Muscle of leg (tissue), 16 donors: Measurements from ENCODE around the gene AEBP2. TPM values are rescaled to one million over a fixed set of nuclear protein-coding genes. Genes with fewer than 3 reads are reported as not detected.
"Not testable (repeated sequence)": the region's sequence is repeated elsewhere in the genome, so short reads cannot be mapped to it uniquely, and the experiment has no call there.

Experiments used
- DNase-seq: peaks from one replicate; pipeline ENCODE4 v3.0.0; 2013
- H3K27ac ChIP-seq: one replicate; pipeline ENCODE4 v1.5.1; 2013; ENCODE audit warnings: mild to moderate bottlenecking, low read length, control low read depth
- H3K27me3 ChIP-seq: one replicate; pipeline ENCODE4 v1.6.1; 2013; ENCODE audit warnings: low read length; ENCODE audit not compliant: control insufficient read depth, insufficient read depth
- H3K36me3 ChIP-seq: one replicate; pipeline ENCODE4 v1.6.1; 2013; ENCODE audit warnings: low read length; ENCODE audit not compliant: control insufficient read depth, insufficient read depth
- H3K4me1 ChIP-seq: one replicate; pipeline ENCODE4 v1.6.1; 2013; ENCODE audit warnings: low read length; ENCODE audit not compliant: control insufficient read depth, insufficient read depth
- H3K4me3 ChIP-seq: one replicate; pipeline ENCODE4 v1.5.1; 2013; ENCODE audit warnings: low read length, control low read depth
- H3K9me3 ChIP-seq: replicated peaks from 2 replicates; pipeline ENCODE4 v1.6.1; 2013; ENCODE audit warnings: low read depth, low read length; ENCODE audit not compliant: control insufficient read depth
- WGBS: methylation state at CpG from one replicate; pipeline ENCODE4 v1.1.5; 2013; ENCODE audit warnings: missing lambda C conversion rate; ENCODE audit not compliant: insufficient coverage; 5-methylcytosine and 5-hydroxymethylcytosine counted together
- long read RNA-seq, 11 donors: transcript quantifications; one replicate each; lab custom pipeline, GENCODE V29; 2026
- polyA plus RNA-seq, 8 donors: library from polyadenylated mRNA; unstranded; fragments of 120-200 nt; gene quantifications; one replicate each; pipeline versions ENCODE4 v1.2.1 to v1.2.3, GENCODE V29; 2013; ENCODE audit warnings: inconsistent platforms in 1 of 8, low replicate concordance in 1 of 8; ENCODE audit not compliant: insufficient read length in 8 of 8, insufficient read depth in 1 of 8
- total RNA-seq: library from RNA; stranded (reverse); fragments of 120-200 nt; gene quantifications from one replicate; pipeline ENCODE4 v1.2.4, GENCODE V29; 2013

The AEBP2 gene, protein sequence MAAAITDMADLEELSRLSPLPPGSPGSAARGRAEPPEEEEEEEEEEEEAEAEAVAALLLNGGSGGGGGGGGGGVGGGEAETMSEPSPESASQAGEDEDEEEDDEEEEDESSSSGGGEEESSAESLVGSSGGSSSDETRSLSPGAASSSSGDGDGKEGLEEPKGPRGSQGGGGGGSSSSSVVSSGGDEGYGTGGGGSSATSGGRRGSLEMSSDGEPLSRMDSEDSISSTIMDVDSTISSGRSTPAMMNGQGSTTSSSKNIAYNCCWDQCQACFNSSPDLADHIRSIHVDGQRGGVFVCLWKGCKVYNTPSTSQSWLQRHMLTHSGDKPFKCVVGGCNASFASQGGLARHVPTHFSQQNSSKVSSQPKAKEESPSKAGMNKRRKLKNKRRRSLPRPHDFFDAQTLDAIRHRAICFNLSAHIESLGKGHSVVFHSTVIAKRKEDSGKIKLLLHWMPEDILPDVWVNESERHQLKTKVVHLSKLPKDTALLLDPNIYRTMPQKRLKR
- total RNA-seq = 28.8 TPM
- polyA plus RNA-seq = 10 to 100 TPM; 26.6 to 42.5 (median 33.4) TPM
- long read RNA-seq, donor 1, partial matches to known transcripts = 14 of 15 reads
- long read RNA-seq, donor 1, other reads (novel, unspliced or antisense) = 0 of 15 reads
- long read RNA-seq, donor 2 = 0 reads
- long read RNA-seq, donor 3, full-length matches to known transcripts = 4 of 12 reads
- long read RNA-seq, donor 3, partial matches to known transcripts = 8 of 12 reads
- long read RNA-seq, donor 3, other reads (novel, unspliced or antisense) = 0 of 12 reads
- long read RNA-seq, donor 4, full-length matches to known transcripts = 2 of 2 reads
- long read RNA-seq, donor 4, partial matches to known transcripts = 0 of 2 reads
- long read RNA-seq, donor 4, other reads (novel, unspliced or antisense) = 0 of 2 reads
- long read RNA-seq, donor 5, full-length matches to known transcripts = 6 of 15 reads
- long read RNA-seq, donor 5, partial matches to known transcripts = 9 of 15 reads
- long read RNA-seq, donor 5, other reads (novel, unspliced or antisense) = 0 of 15 reads
- long read RNA-seq, donor 6, full-length matches to known transcripts = 4 of 4 reads
- long read RNA-seq, donor 6, partial matches to known transcripts = 0 of 4 reads
- long read RNA-seq, donor 6, other reads (novel, unspliced or antisense) = 0 of 4 reads
- long read RNA-seq, donor 7, partial matches to known transcripts = 0 of 1 reads
- long read RNA-seq, donor 7, other reads (novel, unspliced or antisense) = 0 of 1 reads
- long read RNA-seq, donor 8, partial matches to known transcripts = 0 of 2 reads
- long read RNA-seq, donor 8, other reads (novel, unspliced or antisense) = 0 of 2 reads
- long read RNA-seq, donor 9, partial matches to known transcripts = 0 of 3 reads
- long read RNA-seq, donor 9, other reads (novel, unspliced or antisense) = 0 of 3 reads
- long read RNA-seq, donor 10, partial matches to known transcripts = 0 of 2 reads
- long read RNA-seq, donor 10, other reads (novel, unspliced or antisense) = 0 of 2 reads
- long read RNA-seq, donor 11, partial matches to known transcripts = 0 of 2 reads
- long read RNA-seq, donor 11, other reads (novel, unspliced or antisense) = 0 of 2 reads

DNA sequence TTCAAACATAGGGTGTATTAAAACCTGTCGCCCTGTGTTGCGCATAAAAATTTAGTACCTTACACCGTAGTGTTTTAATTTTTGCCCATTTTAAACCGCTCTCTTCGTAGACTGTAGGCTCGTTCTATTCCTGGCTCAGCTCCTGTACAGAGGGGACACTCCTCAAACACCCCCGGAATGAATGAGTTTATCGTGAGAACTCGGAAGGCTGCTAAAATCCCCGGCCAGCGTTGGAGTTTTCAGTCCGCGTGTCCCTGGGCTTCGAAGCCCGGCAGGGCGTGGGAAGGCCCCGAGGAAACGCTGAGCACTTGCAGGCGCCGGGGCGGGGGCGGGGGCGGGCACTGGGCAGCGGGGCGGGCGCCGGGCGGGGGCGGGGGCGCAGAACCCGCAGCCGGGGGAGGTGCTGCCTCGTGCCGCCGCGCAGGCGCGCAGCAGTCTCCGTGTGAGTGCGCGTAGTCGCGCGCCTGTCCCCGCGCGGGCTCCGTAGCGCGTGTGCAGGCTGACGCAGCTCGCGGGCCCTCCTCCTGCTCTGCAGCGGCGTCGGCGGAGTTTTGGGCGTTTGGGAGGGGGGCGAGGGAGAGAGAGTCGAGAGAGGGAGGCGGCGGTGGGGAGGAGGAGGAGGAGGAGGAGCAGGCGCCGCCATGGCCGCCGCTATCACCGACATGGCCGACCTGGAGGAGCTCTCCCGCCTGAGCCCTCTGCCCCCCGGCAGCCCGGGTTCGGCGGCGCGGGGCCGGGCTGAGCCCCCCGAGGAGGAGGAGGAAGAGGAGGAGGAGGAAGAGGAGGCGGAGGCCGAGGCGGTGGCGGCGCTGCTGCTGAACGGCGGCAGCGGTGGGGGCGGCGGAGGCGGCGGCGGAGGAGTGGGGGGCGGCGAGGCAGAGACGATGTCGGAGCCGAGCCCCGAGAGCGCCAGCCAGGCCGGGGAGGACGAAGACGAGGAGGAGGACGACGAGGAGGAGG lies at the start of gene AEBP2:
Gene AEBP2 (plus strand): TSS at position 434 of the 960 bp plus-strand sequence. CDS start 208 bp downstream, at position 642.
- WGBS = under 1% methylated on average over 83 of the region's 102 CpGs
- H3K4me3 ChIP-seq = peak within 1 kb of the TSS; percentile 82
- H3K36me3 ChIP-seq = peaks cover 7% of the 10 kb centered on the region
- H3K27ac ChIP-seq = peak within 1 kb of the TSS; percentile 94
- H3K4me1 ChIP-seq = peaks cover 8% of the 10 kb centered on the region
- H3K9me3 ChIP-seq = no peaks in the 10 kb centered on the region
- H3K27me3 ChIP-seq = no peaks in the 10 kb centered on the region
- peak; percentile 99 for DNase-seq

DNA sequence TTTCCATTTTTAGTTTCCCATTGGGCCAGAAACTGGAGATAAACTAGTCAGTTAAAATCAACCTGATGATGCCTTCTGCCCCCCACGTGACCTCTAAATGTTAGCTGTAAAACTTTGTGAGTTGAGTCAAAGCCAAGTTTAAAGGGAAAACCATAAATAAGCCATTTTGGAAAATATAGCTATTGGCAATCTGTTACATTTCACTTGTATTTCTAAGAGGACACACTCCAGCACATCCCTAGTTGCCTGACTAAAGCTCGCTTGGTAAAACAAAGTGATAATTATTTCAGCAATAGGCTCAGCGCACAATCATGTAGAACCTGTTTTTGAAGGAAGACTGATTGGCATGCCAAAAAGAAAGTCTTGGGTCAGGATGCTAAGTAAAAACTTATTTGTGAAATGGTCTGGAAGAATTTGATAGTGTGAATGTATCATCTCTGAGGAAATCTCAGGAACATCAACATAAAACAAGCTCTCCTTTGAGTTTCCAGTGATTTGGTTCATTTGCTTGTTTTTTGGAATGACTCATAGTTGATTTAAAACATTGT lies 49.2 kb upstream of the AEBP2 start:
- Histone ChIP-seq H3K4me1 (peaks cover 25% of the 10 kb centered on the region), H3K27ac (peak overlapping the region; percentile 78), H3K4me3 (no peak overlapping the region), H3K36me3 (no peaks in the 10 kb centered on the region), H3K9me3 (no peaks in the 10 kb centered on the region), H3K27me3 (no peaks in the 10 kb centered on the region)
- WGBS = no CpG with 5 or more reads among the region's 3 CpGs
- peak; percentile 96 for DNase-seq

DNA sequence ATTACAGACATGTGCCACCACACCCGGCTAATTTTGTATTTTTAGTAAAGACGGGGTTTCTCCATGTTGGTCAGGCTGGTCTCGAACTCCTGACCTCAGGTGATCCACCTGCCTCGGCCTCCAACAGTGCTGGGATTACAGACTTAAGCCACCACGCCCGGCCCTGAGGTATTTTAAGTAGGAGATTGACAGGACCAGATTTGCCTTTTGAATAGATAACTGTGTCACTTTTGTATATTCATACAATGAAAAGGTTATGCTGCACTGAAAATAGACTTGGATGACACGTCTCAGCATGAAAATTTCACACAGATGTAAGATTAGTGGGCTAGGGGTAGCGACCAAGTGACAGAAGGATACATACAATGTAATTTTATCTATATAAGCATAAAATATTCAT lies 46.6 kb upstream of the AEBP2 start:
- H3K4me3 ChIP-seq, H3K9me3 ChIP-seq, H3K27ac ChIP-seq, H3K27me3 ChIP-seq, DNase-seq, H3K36me3 ChIP-seq: not testable (repeated sequence)
- peaks cover 21% of the 10 kb centered on the region for H3K4me1 ChIP-seq
- no CpG with 5 or more reads among the region's 8 CpGs for WGBS

DNA sequence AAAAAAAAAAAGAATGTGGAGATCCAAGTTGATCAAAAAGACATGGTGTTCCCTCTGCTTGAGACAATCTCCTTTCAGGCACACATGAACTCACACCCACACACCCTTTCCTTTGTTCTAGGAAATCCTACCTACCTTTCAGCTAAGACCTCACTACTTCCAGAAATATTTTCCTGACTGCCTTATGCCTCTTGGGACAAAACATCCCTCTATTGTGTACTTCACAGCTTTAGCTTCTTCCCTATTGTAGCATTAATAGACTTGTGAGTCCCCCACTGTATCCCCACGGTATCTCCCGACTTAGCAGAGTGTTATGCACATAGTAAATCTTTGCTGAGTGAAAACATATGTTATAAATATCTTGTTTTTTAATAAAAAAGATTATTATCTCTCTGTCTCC lies 44.9 kb upstream of the AEBP2 start:
- WGBS = no CpG with 5 or more reads among the region's 2 CpGs
- Histone ChIP-seq H3K27ac (no peak overlapping the region), H3K36me3 (no peaks in the 10 kb centered on the region), H3K9me3 (no peaks in the 10 kb centered on the region), H3K4me1 (peaks cover 6% of the 10 kb centered on the region), H3K4me3 (no peak overlapping the region), H3K27me3 (no peaks in the 10 kb centered on the region)
- DNase-seq = peak; percentile 59

DNA sequence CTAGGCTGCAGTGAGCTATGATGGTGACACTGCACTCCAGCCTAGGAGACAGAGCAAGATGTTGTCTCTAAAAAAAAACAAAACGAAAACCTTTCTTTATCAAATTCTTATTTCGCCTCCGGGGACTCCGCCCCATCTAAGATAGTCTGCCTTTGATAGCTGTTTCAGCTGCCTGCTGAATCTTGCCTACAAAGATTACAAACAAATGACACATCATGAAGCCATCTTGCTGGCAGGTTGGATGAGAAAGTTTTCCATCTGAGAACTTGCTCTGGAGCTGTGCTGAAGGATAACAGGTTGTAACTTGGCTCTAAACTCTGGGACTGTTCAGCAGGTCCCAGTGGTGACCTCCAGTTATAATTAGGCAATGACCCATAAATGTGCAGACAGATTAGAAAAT lies 41.8 kb upstream of the AEBP2 start:
- H3K4me1 ChIP-seq = peaks cover 11% of the 10 kb centered on the region
- H3K9me3 ChIP-seq = no peaks in the 10 kb centered on the region
- no CpG with 5 or more reads among the region's 4 CpGs for WGBS
- H3K4me3 ChIP-seq = no peak overlapping the region
- H3K27ac ChIP-seq = no peak overlapping the region
- H3K27me3 ChIP-seq = no peaks in the 10 kb centered on the region
- no peak for DNase-seq
- no peaks in the 10 kb centered on the region for H3K36me3 ChIP-seq

DNA sequence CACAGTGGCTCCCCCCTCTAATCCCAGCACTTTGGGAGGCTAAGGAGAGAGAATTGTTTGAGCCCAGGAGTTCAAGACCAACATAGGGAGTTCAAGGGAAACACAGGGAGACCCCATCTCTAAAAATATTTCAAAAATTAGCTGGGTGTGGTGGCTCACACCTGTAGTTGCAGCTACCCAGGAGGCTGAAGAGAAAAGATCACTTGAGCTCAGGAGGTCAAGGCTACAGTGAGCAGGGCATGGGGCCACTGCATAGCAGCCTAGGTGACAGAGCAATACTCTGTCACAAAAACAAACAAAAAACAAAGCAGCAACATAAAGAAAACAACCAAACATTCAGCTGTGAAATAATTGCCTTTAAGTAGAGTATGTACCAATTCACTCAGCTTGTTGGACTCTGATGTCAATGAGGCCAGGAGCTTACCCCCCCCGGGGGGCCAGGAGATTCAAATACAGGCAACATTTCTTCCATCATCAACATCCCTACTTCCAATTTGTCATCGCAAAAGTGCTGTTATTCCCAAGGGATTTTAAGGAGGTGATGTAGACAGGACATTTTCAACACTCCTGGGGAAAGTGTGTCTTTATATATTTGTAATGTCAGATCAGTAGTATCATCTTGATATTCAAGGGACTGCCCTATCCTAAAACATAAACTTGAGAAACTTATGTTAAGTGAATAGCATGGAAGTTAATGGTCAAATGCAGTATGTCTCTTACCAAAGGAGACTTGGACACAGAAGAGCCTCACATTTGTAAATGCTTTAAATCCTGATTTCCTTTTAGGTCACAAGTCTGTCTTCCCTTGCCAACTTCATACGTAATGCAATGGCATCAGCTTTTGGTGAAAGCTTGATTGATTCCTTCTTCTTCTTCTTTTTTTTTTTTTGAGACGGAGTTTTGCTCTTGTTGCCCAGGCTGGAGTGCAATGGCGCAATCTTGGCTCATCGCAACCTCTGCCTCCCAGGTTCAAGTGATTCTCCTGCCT lies 40.6 kb upstream of the AEBP2 start:
- Histone ChIP-seq H3K9me3 (no peaks in the 10 kb centered on the region), H3K4me1 (peaks cover 22% of the 10 kb centered on the region), H3K36me3 (no peaks in the 10 kb centered on the region), H3K27me3 (no peaks in the 10 kb centered on the region), H3K4me3 (no peak overlapping the region), H3K27ac (no peak overlapping the region)
- peak; percentile 90 for DNase-seq
- WGBS = no CpG with 5 or more reads among the region's 6 CpGs

DNA sequence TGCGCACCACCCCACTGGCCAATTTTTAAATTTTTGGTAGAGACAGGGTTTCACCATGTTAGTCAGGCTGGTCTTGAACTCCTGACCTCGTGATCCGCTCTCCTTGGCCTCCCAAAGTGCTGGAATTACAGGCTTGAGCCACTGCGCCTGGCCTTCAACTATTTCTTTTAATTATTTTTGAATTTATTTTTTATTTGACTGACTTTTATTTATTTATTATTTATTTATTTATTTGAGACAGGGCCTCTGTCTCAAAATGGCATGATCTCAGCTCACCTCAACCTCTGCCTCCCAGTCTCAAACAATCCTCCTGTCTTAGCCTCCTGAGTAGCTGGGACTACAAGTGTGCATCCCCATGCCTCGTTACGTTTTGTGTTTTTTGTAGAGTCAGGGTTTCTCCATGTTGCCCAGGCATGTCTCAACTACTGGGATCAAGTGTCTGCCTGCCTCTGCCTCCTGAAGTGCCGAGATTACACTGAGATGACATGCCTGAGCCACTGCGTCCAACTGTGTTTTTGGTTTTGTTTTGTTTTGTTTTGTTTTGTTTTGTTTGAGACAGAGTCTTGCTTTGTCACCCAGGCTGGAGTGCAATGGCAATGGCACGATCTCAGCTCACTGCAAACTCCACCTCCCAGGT lies 38.5 kb upstream of the AEBP2 start:
- H3K27me3 ChIP-seq, H3K27ac ChIP-seq, H3K4me3 ChIP-seq, H3K9me3 ChIP-seq, H3K36me3 ChIP-seq, DNase-seq: not testable (repeated sequence)
- peaks cover 32% of the 10 kb centered on the region for H3K4me1 ChIP-seq
- 100% methylated on average over 5 of the region's 9 CpGs for WGBS
